ENCODE results near the gene PEX5L.
A peak's percentile ranks its signal among the peaks of the same experiment; 100 is the strongest.

Gene PEX5L

DNA sequence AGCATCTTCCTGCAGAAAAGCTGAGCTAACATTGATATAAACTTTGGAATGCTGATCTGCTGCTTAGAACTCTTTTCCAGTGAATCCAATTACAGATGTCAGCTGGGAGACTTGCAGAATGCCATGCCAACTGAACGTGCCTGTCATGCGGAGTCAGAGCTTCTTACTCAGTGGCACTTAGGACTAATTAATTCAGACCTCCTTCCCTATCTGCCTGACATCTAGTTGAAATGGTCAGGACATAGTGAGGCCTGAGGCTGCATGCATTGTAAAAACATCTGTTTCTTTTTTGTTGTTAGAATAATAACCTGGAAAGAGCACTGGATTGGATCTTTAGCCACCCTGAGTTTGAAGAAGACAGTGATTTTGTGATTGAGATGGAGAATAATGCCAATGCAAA, 271.3 kb downstream of the PEX5L start:
- DNase-seq: no peak

DNA sequence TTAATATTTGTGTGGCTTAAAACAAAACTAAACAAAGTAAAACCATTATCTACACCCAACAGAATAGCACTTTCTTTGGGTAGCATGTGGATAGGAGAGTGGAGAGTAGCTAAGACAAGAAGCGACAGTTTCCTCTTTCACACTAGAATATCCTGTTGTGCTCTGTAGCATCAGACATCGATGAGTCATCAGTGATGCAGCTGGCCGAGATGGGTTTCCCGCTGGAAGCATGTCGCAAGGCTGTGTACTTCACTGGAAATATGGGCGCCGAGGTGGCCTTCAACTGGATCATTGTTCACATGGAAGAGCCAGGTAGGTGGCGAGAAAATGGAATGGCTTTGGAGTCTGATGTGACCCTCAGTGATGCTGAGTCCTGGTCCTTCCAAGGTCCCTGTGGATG, 275.8 kb downstream of the PEX5L start:
- no peak for DNase-seq

DNA sequence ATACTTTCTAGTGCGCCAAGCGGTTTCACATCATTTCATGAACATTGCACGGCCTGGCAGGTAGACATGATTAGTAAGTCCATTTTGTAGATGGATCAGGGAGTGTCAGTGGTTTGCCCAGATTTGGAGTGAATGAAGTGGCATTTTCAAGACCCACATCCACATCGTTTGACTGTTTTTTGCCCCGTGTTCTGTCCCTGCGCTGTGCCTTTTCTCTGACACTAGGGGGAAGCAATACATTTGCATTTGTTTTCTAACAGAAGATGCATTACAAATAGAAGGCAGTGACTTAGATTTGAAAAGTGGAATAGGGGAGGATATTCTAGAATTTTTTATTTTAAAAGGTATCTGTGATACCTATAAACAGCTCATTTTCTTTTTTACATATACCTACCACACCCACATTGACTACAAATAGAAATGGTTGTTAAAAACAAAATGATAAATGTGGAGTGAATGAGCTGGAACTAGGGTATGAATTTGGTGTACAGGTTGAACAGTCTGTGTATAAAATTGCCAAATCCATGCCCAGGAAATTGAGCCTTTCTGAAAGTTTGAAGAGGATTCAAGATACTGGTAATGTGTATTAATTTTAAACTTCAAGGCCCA, 285.9 kb downstream of the PEX5L start:
- DNase-seq: peak; percentile 13

- no peak for DNase-seq
Observed at GRCh38 chr3:179745716-179746115, 291.0 kb downstream of the PEX5L start.

GRCh38 chr3:179745079-179745478, 291.7 kb downstream of the PEX5L start:
- no peak for DNase-seq

Data from NCI-H774 (cell line).